Measurements from ENCODE around the gene CRTAC1. TPM values are rescaled to one million over a fixed set of nuclear protein-coding genes. Genes with fewer than 3 reads are reported as not detected.

Gene CRTAC1
- polyA plus RNA-seq, 1 donor (not counting 4 experiments of a cell fraction or from before 2014, with no cell fraction given) = not detected

- Histone ChIP-seq H3K27ac (ENCODE audit: control insufficient read depth, insufficient read depth, low read length) (peak overlapping the region; percentile 60), H3K36me3 (ENCODE audit: control insufficient read depth in 2 of 2, extremely low read depth in 1 of 2, insufficient read depth in 2 of 2, low read length in 2 of 2) (no peaks in the 10 kb centered on the region), H3K4me2 (ENCODE audit: control insufficient read depth, extremely low read depth, insufficient read depth, low read depth, low read length) (peak overlapping the region; percentile 79), H3K4me1 (ENCODE audit: control insufficient read depth, extremely low read depth, insufficient read depth, low read length) (peaks cover 47% of the 10 kb centered on the region), H3K4me3 (ENCODE audit: control insufficient read depth in 2 of 3, extremely low read depth in 1 of 3, insufficient read depth in 2 of 3, low read depth in 1 of 3, low read length in 3 of 3) (no peak overlapping the region), H4K20me1 (ENCODE audit: control insufficient read depth, extremely low read depth, insufficient read depth, low read length) (no peaks in the 10 kb centered on the region), H3K79me2 (ENCODE audit: control insufficient read depth, insufficient read depth, low read length) (no peaks in the 10 kb centered on the region), H3K27me3 (ENCODE audit: control insufficient read depth, extremely low read depth, insufficient read depth, low read length) (no peaks in the 10 kb centered on the region), H3K9me3 (ENCODE audit: control insufficient read depth, low read depth, low read length) (no peaks in the 10 kb centered on the region), H2AFZ (ENCODE audit: control insufficient read depth, low read length) (no peak overlapping the region), H3K9me1 (ENCODE audit: control insufficient read depth, extremely low read depth, insufficient read depth, low read length) (peaks cover 6% of the 10 kb centered on the region), H3K9ac (ENCODE audit: control insufficient read depth, extremely low read depth, insufficient read depth, low read length) (no peak overlapping the region)
- TF ChIP-seq CTCF (optimal IDR thresholded peaks at IDR 0.05 in 1 of 3, IDR thresholded peaks at IDR 0.05 in 1 of 3, conservative IDR thresholded peaks at IDR 0.05 in 1 of 3; ENCODE audit: extremely low read depth in 1 of 3, insufficient read depth in 2 of 3, low read length in 3 of 3) (no peak), EZH2 (IDR thresholded peaks at IDR 0.05; ENCODE audit: low read length) (no peak)
- dilution Hi-C loops (cut with MboI; ENCODE audit: extremely low pct_ligation_motif_present, low sequenced_read_pairs) = loop anchor here (25.0 kb wide), 1 partner anchor 90 kb away; the partner anchor contains the start of gene SFRP5
- FAIRE-seq = peak; percentile 74
- no peak for DNase-seq (ENCODE audit: low read depth, low spot score)
Measured at GRCh38 chr10:97852277-97852676, 178.1 kb downstream of the CRTAC1 start.

- no peak for DNase-seq (ENCODE audit: low read depth, low spot score)
- H3K27me3 ChIP-seq (ENCODE audit: control insufficient read depth, extremely low read depth, insufficient read depth, low read length) = no peaks in the 10 kb centered on the region
Measured at GRCh38 chr10:97851341-97852001, 178.9 kb downstream of the CRTAC1 start.

More at GRCh38 chr10:97851341-97852001, 178.9 kb downstream of the CRTAC1 start:
- Histone ChIP-seq H3K79me2 (ENCODE audit: control insufficient read depth, insufficient read depth, low read length) (no peaks in the 10 kb centered on the region), H3K9ac (ENCODE audit: control insufficient read depth, extremely low read depth, insufficient read depth, low read length) (no peak overlapping the region), H3K4me3 (ENCODE audit: control insufficient read depth in 2 of 3, extremely low read depth in 1 of 3, insufficient read depth in 2 of 3, low read depth in 1 of 3, low read length in 3 of 3) (peak overlapping the region in 1 of 3 experiments; percentile 14), H3K9me3 (ENCODE audit: control insufficient read depth, low read depth, low read length) (no peaks in the 10 kb centered on the region), H4K20me1 (ENCODE audit: control insufficient read depth, extremely low read depth, insufficient read depth, low read length) (no peaks in the 10 kb centered on the region), H3K36me3 (ENCODE audit: control insufficient read depth in 2 of 2, extremely low read depth in 1 of 2, insufficient read depth in 2 of 2, low read length in 2 of 2) (no peaks in the 10 kb centered on the region), H2AFZ (ENCODE audit: control insufficient read depth, low read length) (no peak overlapping the region), H3K4me1 (ENCODE audit: control insufficient read depth, extremely low read depth, insufficient read depth, low read length) (peaks cover 47% of the 10 kb centered on the region), H3K27ac (ENCODE audit: control insufficient read depth, insufficient read depth, low read length) (peak overlapping the region; percentile 60), H3K9me1 (ENCODE audit: control insufficient read depth, extremely low read depth, insufficient read depth, low read length) (peaks cover 6% of the 10 kb centered on the region), H3K4me2 (ENCODE audit: control insufficient read depth, extremely low read depth, insufficient read depth, low read depth, low read length) (peak overlapping the region; percentile 79)
- TF ChIP-seq CTCF (optimal IDR thresholded peaks at IDR 0.05 in 1 of 3, IDR thresholded peaks at IDR 0.05 in 1 of 3, conservative IDR thresholded peaks at IDR 0.05 in 1 of 3; ENCODE audit: extremely low read depth in 1 of 3, insufficient read depth in 2 of 3, low read length in 3 of 3) (peak in 1 of 3 experiments; percentile 27), EZH2 (IDR thresholded peaks at IDR 0.05; ENCODE audit: low read length) (no peak)
- peak; percentile 98 for FAIRE-seq
- dilution Hi-C loops (cut with MboI; ENCODE audit: extremely low pct_ligation_motif_present, low sequenced_read_pairs) = loop anchor here (25.0 kb wide), 1 partner anchor 89 kb away; the partner anchor contains the start of gene SFRP5

Data from keratinocyte (primary cell).